Lung (tissue), 12 donors: ENCODE data around the gene SAYSD1. TPM values are rescaled to one million over a fixed set of nuclear protein-coding genes. Genes with fewer than 3 reads are reported as not detected.

Experiments
- ATAC-seq: fragments of 200-7000 bp; cut with Tn5 transposase; one replicate; pipeline ENCODE4 v1.9.1; 2020; ENCODE audit warnings: moderate number of reproducible peaks; ENCODE audit not compliant: insufficient read depth, low FRiP score
- DNase-seq, 3 donors: peaks; one replicate each; pipeline ENCODE4 v3.0.0-alpha.2; 2013 to 2017
- H3K27ac ChIP-seq, 2 donors: one replicate each; pipeline ENCODE4 v1.5.1; 2013; ENCODE audit warnings: mild to moderate bottlenecking in 2 of 2, moderate library complexity in 2 of 2, control low read depth in 1 of 2, inconsistent platforms in 1 of 2, low read depth in 1 of 2, low read length in 1 of 2
- H3K27me3 ChIP-seq, 3 donors: one replicate each; pipeline ENCODE4 v1.5.1; 2013; ENCODE audit warnings: low read length in 2 of 3; ENCODE audit not compliant: control insufficient read depth in 3 of 3, insufficient read depth in 3 of 3
- H3K36me3 ChIP-seq, 4 donors: one replicate each; pipeline ENCODE4 v1.5.1; 2013; ENCODE audit warnings: low read length in 4 of 4, mild to moderate bottlenecking in 1 of 4, moderate library complexity in 1 of 4; ENCODE audit not compliant: control insufficient read depth in 4 of 4, insufficient read depth in 4 of 4
- H3K4me1 ChIP-seq, 5 donors: one replicate each; pipeline ENCODE4 v1.5.1; 2013; ENCODE audit warnings: low read length in 5 of 5, mild to moderate bottlenecking in 2 of 5, moderate library complexity in 1 of 5; ENCODE audit not compliant: control insufficient read depth in 5 of 5, insufficient read depth in 5 of 5
- H3K4me3 ChIP-seq: one replicate; pipeline ENCODE4 v1.5.1; 2013; ENCODE audit warnings: mild to moderate bottlenecking, control low read depth, moderate library complexity
- H3K9ac ChIP-seq, 2 donors: one replicate each; pipeline ENCODE4 v1.5.1; 2013; ENCODE audit warnings: low read length in 2 of 2, control low read depth in 1 of 2; ENCODE audit not compliant: insufficient read depth in 1 of 2
- H3K9me3 ChIP-seq, 4 donors: one replicate each; pipeline ENCODE4 v1.5.1; 2013; ENCODE audit warnings: low read length in 3 of 4, mild to moderate bottlenecking in 1 of 4, moderate library complexity in 1 of 4; ENCODE audit not compliant: control insufficient read depth in 4 of 4, insufficient read depth in 3 of 4
- WGBS, 2 donors: extraction: QIAGEN DNeasy Blood & Tissue Kit; methylation state at CpG; one replicate each; pipeline ENCODE4 v1.1.7; 2013; 5-methylcytosine and 5-hydroxymethylcytosine counted together
- polyA plus RNA-seq, 2 donors: library from polyadenylated mRNA; stranded (reverse); fragments of 200-250 nt; gene quantifications; one replicate each; pipeline ENCODE4 v1.2.1, GENCODE V29; 2013
- total RNA-seq, 2 donors: library from RNA; depleted of rRNA in 1 of 2; stranded (reverse); fragments of >200 nt in 1 of 2; gene quantifications; one replicate each; pipeline ENCODE4 v1.2.1, GENCODE V29; 2014 to 2021
- TF ChIP-seq, protein P1 (sequence below): IDR thresholded peaks from 2 replicates; pipeline ENCODE4 v1.5.1; 2012; ENCODE audit warnings: mild to moderate bottlenecking; ENCODE audit errors: control extremely low read depth, extremely low read depth
- donor health status: control.
- donor health status: control.
- donor health status: Bipolar disorder and iron deficiency.
- donor health status: healthy.
- donor health status: DM: yes; HTN: yes; CAD: no.

Gene SAYSD1
- total and polyA plus RNA-seq, 4 donors, result 9.8 to 17.8 (median 16.5) TPM

DNA sequence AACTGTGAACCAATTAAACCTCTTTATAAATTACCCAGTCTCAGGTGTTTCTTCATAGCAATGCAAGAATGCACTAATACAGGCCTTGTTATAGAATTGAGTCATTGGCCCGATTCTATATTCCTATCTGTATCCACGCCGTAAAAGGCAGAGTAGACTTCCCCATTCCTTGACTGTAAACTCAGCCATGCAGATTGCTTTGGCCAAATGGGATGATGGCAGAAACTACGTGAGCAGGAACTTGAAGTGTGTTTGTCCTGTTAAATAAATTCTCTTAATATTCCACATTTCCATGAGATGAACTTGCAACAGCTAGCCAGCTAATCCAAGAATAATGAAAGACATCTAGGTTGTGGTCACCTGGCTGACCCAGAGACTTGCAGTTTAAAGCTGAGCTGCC lies 3.9 kb upstream of the SAYSD1 start:
- WGBS, 2 donors, result 92 to 94% methylated on average over 4 of the region's 4 CpGs
- TF ChIP-seq, protein P1, sequence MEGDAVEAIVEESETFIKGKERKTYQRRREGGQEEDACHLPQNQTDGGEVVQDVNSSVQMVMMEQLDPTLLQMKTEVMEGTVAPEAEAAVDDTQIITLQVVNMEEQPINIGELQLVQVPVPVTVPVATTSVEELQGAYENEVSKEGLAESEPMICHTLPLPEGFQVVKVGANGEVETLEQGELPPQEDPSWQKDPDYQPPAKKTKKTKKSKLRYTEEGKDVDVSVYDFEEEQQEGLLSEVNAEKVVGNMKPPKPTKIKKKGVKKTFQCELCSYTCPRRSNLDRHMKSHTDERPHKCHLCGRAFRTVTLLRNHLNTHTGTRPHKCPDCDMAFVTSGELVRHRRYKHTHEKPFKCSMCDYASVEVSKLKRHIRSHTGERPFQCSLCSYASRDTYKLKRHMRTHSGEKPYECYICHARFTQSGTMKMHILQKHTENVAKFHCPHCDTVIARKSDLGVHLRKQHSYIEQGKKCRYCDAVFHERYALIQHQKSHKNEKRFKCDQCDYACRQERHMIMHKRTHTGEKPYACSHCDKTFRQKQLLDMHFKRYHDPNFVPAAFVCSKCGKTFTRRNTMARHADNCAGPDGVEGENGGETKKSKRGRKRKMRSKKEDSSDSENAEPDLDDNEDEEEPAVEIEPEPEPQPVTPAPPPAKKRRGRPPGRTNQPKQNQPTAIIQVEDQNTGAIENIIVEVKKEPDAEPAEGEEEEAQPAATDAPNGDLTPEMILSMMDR, result no peak
- no peak for DNase-seq

DNA sequence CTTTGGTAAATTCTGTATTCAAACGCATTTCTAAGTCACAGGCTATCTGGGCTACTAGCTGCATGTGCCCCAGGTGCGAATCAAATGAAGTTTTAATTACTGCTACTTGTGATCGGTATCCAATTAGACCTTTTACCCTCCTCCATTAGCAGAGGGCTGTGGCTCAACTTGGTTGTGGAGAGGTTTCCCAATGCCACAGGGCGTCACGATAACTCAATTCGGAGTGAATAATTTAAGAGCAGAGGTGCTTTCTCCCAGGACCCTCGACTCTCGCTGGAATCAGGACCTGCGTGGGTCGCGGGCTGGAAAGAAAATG lies 640 bp downstream of the SAYSD1 start:
- Histone ChIP-seq H3K4me3 (peak overlapping the region; percentile 60), H3K9me3 (no peaks in the 10 kb centered on the region), H3K36me3 (peaks cover under 1 to 12% (median 7%) of the 10 kb centered on the region in 4 donors), H3K4me1 (peaks cover 0 to 20% (median 2%) of the 10 kb centered on the region in 5 donors), H3K27ac (peak overlapping the region; percentile 88 to 97), H3K9ac (peak overlapping the region; percentile 57 to 65), H3K27me3 (no peaks in the 10 kb centered on the region)
- TF ChIP-seq, protein P1, result no peak
- 1% methylated on average over 11 of the region's 11 CpGs for WGBS, 2 donors
- DNase-seq (no peak), ATAC-seq (peak; percentile 11)

More for the DNA sequence above, 3.9 kb upstream of the SAYSD1 start:
- H3K27ac ChIP-seq, result no peak overlapping the region
- no peaks in the 10 kb centered on the region for H3K36me3 ChIP-seq
- no peak overlapping the region for H3K9ac ChIP-seq
- H3K27me3 ChIP-seq, result no peaks in the 10 kb centered on the region
- no peaks in the 10 kb centered on the region for H3K9me3 ChIP-seq
- ATAC-seq, result no peak
- peaks cover 0 to 11% (median 0%) of the 10 kb centered on the region in 5 donors for H3K4me1 ChIP-seq
- H3K4me3 ChIP-seq, result no peak overlapping the region

GRCh38 chr6:39113788-39114187 lies 1.2 kb downstream of the SAYSD1 start:
- no peak for ATAC-seq
- TF ChIP-seq, protein P1, result no peak
- Histone ChIP-seq H3K36me3 (peaks cover 4 to 14% (median 11%) of the 10 kb centered on the region in 4 donors), H3K9me3 (no peaks in the 10 kb centered on the region), H3K4me3 (no peak overlapping the region), H3K27ac (no peak overlapping the region), H3K27me3 (no peaks in the 10 kb centered on the region), H3K4me1 (peaks cover 0 to 20% (median 2%) of the 10 kb centered on the region in 5 donors), H3K9ac (no peak overlapping the region)
- WGBS, 2 donors, result 97 to 100% methylated on average over 1 of the region's 1 CpG
- no peak for DNase-seq

DNA sequence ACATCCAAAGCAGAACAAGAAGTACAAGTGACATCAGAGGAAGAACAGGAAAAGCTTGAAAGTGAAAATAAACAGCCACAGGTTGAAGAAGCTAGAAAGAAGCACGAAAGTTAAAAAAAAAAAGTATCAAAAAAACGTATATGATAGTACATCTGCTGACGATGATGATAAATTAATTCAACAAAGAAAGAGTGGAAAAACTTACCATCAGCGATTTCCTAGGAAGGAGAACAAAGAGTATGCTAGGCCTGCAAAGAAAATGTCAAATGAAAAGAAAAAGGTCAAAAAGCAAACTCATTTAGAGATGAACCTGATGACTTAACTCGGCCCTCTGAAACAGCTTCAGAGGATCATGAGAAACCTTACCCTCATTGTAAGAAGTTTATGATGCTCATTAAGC lies 3.7 kb downstream of the SAYSD1 start:
- Histone ChIP-seq H3K27me3 (no peaks in the 10 kb centered on the region), H3K27ac (no peak overlapping the region), H3K36me3 (peaks cover 4 to 17% (median 11%) of the 10 kb centered on the region in 4 donors), H3K9me3 (no peaks in the 10 kb centered on the region), H3K4me1 (peaks cover 0 to 30% (median 2%) of the 10 kb centered on the region in 5 donors), H3K9ac (no peak overlapping the region), H3K4me3 (no peak overlapping the region)
- 78 to 83% methylated on average over 5 of the region's 5 CpGs for WGBS, 2 donors
- no peak for DNase-seq
- TF ChIP-seq, protein P1, result no peak
- ATAC-seq, result no peak
